GM18502 (cell line): Measurements from ENCODE around the gene GRIK2.

Source experiments
- ATAC-seq: cut with Tn5 transposase; IDR thresholded peaks from one replicate; pipeline ENCODE4 v1.9.1; 2021; ENCODE audit warnings: mild to moderate bottlenecking; ENCODE audit not compliant: unreplicated experiment, poor library complexity

GRIK2 gene

GRCh38 chr6:101689156-101689555, 295.6 kb downstream of the GRIK2 start:
- no peak for ATAC-seq

DNA sequence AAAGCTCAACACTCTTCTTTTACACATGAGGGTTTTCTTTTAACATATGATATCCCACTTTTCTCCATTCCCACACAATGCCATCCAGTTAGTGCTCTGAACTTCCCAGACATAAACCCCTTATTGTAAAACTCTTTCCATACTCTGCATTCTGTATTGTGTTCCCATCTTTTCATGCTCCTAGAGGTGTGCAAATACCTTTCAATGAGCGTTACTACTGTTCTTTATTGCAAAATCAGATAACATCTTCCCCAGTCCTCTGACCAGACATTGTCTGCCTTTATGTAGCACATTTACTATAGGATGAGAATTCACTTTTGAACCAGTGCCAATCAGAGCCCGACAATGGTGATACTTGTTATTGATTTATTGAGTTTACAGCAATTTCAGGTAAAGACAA, 296.2 kb downstream of the GRIK2 start:
- no peak for ATAC-seq

GRCh38 chr6:101700655-101701054, 307.1 kb downstream of the GRIK2 start:
- ATAC-seq: no peak

DNA sequence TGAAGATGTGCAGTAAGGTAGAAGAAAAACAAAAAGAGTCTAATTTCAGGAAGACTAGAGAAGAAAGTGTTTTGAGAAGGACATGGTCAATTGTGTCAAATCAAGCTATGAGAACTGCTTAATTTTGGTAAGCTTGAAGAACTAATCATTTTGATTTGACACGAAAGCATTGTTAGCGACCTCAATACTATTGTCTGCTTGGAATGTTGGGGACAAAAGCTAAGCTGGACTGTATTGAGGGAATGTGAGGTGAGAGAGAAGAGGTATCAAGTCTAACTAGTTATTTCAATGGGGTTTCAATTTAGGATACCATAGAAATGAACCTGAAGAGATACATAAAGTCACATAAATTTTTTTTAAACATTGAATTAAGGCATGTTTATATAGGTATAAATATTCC, 309.8 kb downstream of the GRIK2 start:
- ATAC-seq: no peak

DNA sequence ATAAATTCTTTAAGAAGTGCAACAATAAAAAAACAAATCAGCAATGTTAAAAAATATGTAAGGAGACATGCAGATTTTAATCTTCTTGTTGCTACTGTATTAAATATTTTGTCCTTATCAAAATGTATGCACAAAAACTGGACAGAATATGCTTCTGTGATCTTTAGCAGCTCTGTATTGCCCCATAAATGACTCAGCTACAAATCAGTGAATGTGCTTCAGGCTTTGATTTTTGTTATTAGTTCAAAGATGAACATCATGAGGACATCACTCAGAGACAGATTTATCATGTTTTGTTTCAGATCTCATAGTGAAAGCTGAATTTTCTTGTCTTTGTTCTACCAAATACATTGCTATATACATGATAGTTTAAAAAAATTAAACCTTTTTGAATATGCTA, 312.4 kb downstream of the GRIK2 start:
- ATAC-seq: no peak

DNA sequence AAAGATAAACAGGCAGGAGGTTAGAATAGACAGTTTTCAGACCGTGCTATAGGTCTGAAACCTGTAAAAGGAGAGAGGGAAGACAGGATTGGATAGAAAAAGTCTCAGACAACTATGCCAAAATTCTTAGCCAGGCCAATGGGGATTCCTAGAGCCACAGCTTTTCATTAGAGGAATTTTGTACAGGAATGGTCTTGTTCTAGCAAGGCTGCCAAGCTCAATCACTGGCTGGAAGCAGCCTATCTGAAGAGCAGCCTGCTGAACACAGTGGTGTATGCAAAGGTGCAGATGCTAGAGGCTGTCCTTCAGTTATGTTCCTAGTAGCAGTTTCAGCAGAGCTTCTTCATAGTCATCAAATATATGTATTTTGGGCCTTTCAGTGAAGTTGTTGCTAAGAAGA, 313.1 kb downstream of the GRIK2 start:
- ATAC-seq: no peak

- peak; percentile 60 for ATAC-seq
These were observed 318.0 kb downstream of the GRIK2 start for GRCh38 chr6:101711518-101711917.

GRCh38 chr6:101716387-101716786, 322.9 kb downstream of the GRIK2 start:
- ATAC-seq: no peak

DNA sequence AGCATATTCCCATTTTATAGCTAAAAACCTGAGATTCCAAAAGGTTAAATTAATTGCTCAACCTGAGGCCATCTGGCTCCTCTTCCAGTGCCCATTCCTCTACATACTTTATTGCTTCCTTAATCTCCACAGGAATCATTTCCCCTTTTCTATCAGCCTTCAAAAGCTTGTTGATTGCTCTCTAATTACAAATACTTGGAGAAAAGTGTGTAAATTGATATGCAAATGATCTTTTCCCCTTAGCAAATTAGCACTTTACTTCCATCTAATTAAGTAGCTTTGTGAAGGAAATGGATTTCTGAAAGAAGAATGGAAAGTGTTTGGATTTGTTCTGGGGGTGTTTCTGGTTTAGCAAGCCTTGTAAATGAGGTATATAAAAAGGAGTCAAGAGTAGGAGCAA, 323.3 kb downstream of the GRIK2 start:
- no peak for ATAC-seq

- ATAC-seq: no peak
These were observed 326.0 kb downstream of the GRIK2 start for GRCh38 chr6:101719521-101719920.

- no peak for ATAC-seq
These were observed 329.0 kb downstream of the GRIK2 start for GRCh38 chr6:101722471-101722870.

DNA sequence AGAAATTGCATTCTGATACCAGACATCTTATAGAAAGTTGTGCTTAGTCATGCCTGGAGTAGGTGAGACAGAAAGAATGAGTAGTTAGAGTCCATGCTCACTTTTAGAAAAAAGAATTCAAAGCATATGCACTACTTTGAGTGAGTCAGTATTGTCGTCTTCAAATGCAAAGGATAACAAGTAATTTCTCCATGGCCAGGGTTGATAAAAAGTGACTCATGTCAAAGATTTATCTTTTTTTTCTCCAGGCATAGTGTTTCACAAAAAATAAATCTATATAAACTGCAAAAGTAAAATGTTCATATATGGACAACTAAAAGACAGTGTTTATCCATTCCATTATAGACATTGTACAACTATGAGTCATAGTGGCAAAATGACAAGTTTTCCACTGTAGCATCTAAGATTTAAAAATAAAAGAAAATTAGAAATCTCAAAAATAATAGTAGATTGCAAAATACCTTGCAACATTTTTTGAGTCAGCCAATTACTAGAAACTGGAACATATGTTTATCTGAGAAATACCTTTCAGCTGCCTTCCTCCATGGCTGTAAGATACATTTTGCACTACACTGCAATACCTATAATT, 329.6 kb downstream of the GRIK2 start:
- no peak for ATAC-seq

DNA sequence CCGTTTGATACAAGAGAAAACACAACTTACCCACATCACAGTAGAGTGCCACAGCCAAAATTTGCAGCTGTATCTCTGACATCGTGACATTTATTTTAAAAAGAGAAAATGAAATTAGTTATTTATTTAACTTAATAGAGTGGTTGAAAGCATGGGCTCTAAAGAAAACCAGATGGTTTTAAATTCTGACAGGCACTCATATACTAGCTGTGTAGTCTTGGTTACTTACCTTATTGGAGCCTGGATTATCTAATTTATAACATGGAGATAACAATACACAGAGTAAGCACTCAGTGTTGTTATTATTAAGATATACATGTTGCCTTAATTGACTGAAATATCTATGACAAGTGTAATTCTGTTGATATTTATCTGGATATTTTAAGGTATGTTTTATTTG, 334.9 kb downstream of the GRIK2 start:
- ATAC-seq: no peak

- ATAC-seq: no peak
These were observed 335.4 kb downstream of the GRIK2 start for GRCh38 chr6:101728956-101729355.

- no peak for ATAC-seq
These were observed 337.4 kb downstream of the GRIK2 start for GRCh38 chr6:101730954-101731353.

GRCh38 chr6:101733899-101734298, 340.4 kb downstream of the GRIK2 start:
- ATAC-seq: no peak

DNA sequence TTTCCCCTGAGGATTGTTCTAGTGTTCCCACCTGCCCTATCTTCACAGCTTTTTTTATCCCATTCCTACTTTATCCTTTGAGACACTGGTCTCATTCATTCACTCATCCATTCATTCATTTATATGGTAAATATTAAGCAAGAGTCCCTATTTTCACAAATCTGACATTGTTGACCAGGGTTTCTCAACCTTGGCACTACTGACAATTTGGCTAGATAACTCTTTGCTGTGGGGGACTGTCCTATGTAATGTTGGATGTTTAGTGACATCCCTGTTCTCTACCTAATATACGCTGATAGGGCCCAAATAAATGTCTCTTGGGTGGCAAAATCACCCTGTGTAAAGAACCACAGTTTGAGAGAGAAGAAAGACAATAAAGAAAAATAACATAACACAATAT, 345.0 kb downstream of the GRIK2 start:
- ATAC-seq: no peak

DNA sequence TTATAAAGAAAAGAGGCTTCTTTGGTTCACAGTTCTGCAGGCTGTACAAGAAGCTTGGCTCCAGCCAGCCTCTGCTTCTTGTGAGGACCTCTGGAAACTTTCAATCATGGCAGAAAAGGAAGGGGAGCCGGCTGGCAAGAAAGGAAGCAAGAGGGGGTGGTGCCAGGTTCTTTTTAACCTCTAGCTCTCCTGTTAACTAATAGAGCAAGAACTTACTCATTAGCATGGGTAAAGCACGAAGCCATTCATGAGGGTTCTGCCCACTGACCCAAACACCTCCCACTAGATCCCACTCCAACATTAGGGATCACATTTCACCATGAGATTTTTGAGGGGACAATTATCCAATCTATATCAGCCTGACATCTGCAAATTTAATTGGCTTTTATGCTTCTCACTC, 347.1 kb downstream of the GRIK2 start:
- no peak for ATAC-seq

DNA sequence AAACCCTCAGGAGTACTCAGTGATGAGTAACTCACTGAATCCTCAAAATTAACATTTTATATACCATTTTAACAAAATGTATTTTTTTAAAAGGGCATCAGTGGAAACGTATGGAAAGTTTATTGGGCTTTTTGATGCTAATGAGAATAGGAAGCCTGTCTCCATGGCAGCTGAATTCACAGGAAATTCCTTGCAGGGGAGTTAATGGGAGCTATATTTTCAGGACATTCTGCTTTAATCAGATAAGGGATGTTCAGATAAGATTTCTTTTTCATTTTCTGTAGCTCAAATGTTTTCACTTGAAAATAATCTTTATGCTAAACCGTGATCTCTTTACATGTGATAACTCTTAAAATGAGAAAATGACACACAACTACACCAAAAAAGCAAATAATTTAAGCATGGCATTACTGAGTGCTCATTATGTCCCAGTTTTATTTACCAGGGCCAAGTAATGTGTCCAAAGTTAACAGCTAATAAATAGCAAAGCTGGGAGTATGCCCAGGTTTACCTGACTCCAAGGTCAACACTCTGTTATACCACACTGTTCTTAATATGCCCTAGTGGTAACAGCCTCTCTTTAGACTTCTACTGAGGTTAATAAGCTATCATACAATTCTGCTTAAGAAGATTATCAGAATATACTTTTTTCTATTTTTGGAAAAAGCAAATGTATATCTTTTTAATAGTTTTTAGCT, 348.1 kb downstream of the GRIK2 start:
- ATAC-seq: no peak

DNA sequence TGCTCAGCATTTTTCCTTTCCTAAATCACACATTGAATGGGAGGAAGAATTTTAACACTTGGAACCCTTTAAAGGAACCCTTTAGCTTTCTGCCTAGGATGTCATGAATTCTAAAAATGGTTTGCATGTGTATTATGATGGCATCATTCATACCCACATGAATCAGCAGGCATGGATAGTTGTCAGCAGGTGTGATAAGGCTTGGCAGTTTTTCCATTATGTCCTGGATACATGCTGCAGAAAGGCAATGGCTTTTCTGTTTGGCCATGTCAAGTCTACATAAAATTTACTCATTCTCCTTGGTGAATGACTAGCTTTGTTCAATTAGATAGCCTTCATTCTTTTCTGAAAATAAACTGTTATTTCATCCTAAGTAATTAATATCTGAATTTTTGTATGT, 353.7 kb downstream of the GRIK2 start:
- ATAC-seq: no peak

- ATAC-seq: no peak
These were observed 354.2 kb downstream of the GRIK2 start for GRCh38 chr6:101747716-101748115.

- ATAC-seq: no peak
These were observed 362.4 kb downstream of the GRIK2 start for GRCh38 chr6:101755931-101756330.
